DMS 273 (cell line): Measurements from ENCODE around the gene RGMB.
"Not testable (repeated sequence)": the region's sequence is repeated elsewhere in the genome, so short reads cannot be mapped to it uniquely, and the experiment has no call there.

Source experiments
- DNase-seq: peaks from one replicate; lab custom pipeline; 2025; ENCODE audit not compliant: unreplicated experiment; lab: John Stamatoyannopoulos, UW

Gene RGMB, protein sequence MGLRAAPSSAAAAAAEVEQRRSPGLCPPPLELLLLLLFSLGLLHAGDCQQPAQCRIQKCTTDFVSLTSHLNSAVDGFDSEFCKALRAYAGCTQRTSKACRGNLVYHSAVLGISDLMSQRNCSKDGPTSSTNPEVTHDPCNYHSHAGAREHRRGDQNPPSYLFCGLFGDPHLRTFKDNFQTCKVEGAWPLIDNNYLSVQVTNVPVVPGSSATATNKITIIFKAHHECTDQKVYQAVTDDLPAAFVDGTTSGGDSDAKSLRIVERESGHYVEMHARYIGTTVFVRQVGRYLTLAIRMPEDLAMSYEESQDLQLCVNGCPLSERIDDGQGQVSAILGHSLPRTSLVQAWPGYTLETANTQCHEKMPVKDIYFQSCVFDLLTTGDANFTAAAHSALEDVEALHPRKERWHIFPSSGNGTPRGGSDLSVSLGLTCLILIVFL

DNA sequence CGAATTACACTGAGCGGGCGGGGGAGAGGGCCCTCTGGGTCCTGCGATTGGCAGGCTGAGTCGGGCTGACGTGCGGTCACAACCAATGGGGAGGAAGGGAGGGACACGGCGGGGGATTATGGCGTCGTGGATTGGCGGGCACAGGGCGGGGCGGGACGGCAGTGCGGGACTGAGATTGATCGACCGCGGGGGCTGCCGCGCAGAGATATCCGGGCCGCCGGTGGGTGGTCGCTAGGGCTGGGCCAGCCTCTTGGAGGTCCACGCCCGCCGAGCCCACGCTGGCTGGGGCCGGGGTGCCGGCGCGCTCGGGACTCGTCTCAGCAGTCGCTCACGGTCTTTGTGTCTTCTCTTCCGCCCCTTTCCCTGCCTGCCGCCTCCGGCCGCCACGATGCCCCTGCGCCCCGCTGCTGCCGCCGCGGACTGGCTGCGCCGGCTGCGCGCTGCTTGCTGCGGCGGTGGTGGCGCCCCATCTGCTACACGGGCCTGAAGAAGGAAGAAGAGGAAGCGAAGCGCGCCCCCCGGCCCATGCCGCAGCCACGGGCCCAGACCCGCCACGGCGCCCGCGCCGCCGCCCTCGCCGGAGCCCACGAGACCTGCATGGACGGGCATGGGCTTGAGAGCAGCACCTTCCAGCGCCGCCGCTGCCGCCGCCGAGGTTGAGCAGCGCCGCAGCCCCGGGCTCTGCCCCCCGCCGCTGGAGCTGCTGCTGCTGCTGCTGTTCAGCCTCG is at the start of gene RGMB:
Gene RGMB, plus strand, starts transcription at position 200 of the 728 bp plus-strand sequence. Its CDS starts 408 bp downstream, at position 608.
- DNase-seq, result peak; percentile 99

DNA sequence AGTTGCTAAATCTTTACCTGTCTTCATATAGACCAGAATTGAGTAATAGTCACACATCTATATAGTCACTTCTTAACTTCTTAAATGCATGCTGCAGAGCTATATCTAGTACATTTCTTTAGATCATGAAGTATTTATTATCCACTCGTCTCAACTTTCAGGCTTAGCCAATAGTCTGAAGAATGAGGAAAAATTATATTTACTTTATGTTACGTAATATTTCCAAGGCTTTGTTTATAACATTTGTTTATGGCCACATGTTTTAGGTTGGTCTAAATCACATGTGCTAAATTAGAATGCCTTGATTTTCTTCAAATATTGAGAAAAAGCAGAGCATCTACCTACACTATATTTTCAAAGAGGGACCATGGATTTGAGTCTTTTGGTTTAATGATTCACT is 47.2 kb upstream of the RGMB start:
- no peak for DNase-seq

DNA sequence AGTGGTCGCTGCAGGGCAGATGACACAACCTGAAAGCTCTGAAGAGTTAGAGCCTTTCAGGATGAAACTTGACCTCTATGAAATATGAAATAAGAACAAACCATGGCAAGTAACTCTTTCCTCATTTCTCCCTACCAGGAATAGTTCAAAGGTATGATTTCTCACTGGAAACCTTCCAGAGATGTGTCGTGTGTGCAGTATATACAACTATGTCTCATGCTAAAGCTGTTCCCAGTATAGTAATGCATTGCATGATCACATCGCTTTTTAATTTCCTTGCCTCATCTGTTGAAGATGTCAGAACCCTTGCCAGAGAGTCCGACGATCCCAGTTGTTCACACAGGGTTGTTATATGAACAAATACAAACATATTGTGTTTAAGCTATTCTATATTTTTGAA is 45.8 kb upstream of the RGMB start:
- DNase-seq, result no peak

DNA sequence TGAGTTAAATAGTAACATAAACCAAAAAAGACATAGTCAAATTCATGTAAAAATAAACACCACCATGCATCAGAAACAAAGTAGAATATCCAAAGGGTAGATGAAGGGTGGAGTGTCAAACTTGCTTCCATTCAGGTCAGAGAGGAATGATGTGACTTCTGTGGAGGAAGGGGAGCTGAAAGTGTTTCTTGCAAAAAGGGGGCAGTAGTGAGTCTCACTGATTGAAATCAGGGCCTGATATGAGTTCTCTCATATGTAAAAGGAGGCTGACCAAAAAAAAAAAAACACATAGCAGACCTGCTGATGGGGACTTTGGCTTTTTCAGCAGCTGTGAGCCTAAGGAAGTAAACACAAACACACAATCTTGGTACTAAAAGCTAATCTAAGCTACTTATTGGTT is 38.8 kb upstream of the RGMB start:
- DNase-seq, result peak; percentile 2

DNA sequence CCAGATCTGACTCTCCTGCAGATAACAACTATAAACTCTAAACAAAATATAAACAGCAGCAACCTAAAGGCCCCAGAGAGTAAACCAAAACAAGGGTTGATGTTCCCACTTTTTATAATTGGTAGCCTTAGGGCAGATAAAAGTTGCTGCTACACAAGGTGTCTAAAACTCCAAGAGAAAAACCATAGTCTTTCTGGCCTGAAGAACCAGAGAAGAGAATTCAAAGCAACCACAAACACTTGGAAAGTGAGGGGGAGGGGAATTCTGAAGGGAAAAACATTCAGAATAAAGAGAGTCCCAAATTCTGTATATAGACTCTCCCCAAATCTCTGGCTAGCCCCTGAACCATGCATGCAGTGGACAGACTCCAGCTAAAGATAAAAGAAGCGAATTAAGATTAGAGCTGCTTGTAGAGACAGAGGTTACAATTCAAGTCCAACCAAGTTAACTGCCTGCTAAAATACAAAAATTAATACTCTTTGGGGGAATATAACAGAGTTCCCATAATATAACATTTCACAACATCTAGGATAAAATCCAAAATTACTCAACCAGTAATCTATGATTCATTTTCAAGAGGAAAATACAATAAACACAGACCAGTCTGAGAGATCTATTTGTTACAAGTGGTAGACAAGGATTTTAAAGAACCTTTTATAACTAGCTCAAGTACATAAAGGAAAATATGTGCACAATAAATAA is 37.5 kb upstream of the RGMB start:
- DNase-seq, result no peak

DNA sequence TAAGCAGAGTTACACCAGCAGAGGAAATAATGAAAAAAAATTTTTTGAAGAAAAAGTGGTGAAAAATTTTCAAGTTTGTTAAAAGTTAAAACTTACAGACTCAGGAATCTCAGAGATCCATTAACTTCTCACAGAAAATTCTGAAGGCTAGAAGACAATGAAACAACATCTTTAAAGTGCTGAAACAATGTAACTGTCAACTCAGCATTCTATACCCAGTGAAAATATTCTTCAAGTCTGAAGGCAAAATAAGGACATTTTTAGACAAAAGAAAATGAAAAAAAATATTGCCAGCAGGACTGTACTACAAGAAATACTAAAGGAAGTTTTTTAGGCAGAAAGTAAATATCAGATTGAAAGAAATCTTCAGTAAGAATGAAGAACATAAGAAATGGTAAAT is 36.7 kb upstream of the RGMB start:
- DNase-seq, result no peak

DNA sequence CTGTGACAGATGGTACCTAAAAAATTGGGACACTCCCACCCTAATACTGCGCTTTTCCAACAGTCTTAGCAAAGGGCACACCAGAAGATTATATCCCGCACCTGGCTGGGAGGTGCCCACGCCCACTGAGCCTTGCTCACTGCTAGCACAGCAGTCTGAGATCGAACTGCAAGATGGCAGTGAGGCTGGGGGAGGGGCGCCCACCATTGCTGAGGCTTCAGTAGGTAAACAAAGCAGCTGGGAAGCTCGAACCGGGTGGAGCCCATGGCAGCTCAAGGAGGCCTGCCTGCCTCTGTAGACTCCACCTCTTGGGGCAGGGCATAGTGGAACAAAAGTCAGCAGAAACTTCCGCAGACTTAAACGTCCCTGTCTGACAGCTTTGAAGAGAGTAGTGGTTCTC is 36.0 kb upstream of the RGMB start:
- not testable (repeated sequence) for DNase-seq

DNA sequence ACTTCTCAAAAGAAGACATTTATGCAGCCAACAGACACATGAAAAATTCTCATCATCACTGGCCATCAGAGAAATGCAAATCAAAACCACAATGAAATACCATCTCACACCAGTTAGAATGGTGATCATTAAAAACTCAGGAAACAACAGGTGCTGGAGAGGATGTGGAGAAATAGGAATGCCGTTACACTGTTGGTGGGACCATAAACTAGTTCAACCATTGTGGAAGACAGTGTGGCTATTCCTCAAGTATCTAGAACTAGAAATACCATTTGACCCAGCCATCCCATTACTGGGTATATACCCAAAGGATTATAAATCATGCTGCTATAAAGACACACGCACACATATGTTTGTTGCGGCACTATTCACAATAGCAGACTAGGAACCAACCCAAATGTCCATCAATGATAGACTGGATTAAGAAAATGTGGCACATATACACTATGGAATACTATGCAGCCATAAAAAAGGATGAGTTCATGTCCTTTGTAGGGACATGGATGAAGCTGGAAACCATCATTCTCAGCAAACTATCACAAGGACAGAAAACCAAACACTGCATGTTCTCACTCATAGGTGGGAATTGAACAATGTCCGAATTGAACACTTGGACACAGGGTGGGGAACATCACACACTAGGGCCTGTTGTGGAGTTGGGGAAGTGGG is 34.8 kb upstream of the RGMB start:
- DNase-seq, result not testable (repeated sequence)

DNA sequence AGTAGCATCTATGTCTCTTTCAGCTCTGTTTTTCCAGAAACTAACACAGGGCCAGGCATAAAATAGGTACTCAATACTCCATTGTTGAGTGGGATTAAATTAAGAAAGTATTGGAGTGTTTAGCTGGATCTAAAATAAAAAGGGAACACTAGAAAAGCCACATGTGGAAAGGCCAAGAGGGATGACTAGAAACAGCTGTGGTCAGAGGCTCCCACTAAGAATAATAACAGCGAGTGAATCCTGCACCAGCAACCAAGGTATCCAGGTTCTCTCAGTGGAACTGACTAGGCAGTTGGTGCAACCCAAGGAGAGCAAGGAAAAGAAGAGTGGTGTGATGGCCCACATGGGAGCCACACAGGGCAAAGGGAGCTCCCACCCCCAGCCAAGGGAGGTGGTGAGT is 31.5 kb upstream of the RGMB start:
- DNase-seq, result no peak

DNA sequence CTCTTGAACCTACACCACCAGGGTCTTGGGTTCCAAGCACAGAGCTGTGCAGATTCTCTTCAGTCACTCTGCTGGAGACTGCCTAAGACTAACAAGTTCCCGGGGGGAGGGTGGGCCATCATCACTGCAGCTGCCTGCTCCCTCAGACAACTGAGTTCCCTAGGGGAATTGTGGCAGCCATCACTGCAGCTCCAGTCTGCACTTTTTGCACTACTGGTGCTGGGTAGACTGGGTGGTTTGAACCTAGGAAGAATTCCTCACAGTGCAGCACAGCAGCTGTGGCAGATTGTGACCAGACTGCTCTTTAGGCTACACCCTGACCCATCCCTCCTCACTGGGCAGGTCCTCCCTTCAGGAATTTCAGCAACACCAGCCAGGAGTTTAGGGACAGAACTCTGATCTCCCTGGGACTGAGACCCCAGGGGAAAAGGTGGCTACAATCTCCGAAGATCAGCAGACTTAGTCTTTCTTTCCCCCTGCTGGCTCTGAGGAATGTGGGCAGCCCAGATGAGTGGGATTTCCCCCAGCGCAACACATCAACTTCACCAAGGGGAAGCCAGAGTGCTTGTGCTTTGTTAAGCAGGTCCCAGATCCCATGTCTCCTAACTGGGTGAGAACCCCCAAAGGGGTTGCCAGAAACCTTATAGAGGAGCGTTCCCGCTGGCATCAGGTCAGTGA is 30.9 kb upstream of the RGMB start:
- DNase-seq, result no peak

DNA sequence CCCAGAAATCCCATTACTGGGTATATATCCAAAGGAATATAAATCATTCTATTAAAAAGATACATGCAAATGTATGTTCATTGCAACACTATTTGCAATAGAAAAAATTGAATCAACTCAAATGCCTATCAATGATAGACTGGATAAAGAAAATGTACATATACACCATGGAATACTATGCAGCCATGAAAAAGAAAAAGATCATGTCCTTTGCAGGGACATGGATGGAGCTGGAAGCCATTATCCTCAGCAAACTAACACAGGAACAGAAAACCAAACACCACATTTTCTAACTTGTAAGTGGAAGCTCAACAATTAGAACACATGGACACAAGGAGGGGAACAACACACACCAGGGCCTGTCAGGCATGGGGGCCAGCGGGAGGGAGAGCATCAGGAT is 25.2 kb upstream of the RGMB start:
- DNase-seq, result not testable (repeated sequence)

DNA sequence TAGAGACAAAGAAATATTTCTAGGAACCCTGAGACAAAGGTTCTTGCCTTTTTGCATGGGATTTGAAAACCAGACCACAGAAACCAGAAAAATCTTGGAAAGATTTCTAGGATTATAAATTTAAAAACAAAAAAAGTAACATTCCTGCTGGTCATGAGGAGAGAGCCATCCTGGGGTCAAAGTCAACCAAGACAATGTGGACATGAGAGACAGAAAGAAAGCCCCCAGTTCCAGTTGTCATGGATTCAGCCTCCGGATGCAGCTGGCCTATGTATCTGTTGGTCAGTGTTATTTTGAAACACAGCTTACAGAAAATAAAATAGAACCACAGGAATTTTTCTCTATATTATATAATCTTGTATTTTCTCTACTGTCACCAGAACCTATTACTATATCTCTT is 24.4 kb upstream of the RGMB start:
- DNase-seq, result no peak

DNA sequence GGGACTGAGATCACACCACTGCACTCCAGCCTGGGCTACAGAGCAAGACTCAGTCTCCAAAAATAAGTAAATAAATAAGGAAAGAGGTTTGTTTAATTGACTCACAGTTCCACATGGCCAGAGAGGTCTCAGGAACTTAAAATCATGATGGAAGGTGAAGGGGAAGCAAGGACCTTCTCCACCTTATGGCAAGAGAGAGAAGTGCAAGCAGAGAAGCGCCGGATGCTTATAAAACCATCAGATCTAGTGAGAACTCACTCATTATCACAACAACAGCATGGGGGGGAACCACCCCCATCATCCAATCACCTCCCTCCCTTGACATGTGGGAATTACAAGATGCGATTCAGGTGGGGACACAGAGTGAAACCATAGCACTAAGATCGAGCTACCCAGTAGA is 22.8 kb upstream of the RGMB start:
- DNase-seq, result peak; percentile 47

DNA sequence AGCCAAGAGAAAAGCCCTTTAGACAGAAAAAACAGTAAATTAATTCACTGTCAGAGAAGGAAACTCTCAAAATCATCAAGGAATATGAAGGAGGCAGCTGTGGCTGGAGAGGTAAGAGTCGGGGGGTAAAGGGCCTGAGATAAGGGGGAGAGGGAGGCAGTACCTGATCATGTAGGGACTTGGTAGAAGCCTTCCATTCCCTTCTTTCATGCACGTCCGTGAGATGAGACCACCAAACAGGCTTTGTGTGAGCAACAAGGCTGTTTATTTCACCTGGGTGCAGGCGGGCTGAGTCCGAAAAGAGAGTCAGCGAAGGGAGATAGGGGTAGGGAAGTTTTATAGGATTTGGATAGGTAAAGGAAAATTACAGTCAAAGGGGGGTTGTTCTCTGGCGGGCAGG is 21.1 kb upstream of the RGMB start:
- DNase-seq, result not testable (repeated sequence)

DNA sequence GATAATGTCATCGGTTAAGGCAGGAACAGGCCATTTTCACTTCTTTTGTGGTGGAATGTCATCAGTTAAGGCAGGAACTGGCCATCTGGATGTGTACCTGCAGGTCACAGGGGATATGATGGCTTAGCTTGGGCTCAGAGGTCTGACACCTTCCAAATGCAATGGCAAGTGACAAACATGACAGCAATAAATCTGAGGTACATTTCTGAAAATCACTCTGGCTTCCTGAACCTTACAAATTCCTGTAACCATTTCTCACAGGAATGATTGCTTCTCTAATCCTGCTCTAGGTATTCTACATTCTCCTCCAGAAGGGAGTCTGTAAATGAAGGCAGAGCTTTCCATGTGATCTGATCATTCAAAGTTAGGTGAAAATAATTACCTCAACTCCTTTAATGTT is 20.7 kb upstream of the RGMB start:
- DNase-seq, result not testable (repeated sequence)

DNA sequence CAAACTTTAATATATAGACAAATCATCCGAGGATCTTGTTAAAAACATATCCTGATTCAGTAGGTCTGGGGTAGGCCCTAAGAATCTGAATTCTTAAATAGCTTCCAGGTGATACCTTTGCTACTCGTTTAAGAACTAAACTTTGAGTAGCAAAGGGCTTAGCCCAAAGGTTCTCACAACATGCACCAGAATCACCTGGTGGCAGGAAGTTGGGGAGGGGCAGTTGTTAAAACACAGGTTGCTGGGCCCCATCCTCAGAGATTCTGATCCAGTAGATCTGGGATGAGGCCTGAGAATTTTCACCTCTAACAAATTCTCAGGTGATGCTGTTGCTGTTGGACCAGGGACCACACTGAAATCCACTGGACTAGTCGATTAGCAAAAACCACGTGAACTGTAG is 20.0 kb upstream of the RGMB start:
- DNase-seq, result no peak

DNA sequence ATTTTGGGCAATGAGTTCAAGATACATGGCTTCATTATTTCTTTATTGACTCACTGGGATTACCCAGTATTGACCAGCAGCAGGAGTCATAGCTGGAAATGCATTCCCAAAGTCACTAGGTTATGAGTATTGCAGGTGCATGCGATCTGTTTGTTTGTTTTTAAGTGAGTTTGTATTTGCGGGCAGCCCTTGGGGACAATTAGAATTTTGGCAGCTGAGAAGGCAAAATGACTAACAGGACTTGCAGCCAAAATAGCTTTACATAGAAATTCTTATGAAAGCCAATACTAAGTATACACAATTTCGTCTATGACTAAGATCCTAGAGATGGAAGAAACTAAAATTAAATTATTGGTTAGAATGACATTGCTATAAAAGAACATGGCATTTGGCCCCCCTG is 18.1 kb upstream of the RGMB start:
- DNase-seq, result no peak

DNA sequence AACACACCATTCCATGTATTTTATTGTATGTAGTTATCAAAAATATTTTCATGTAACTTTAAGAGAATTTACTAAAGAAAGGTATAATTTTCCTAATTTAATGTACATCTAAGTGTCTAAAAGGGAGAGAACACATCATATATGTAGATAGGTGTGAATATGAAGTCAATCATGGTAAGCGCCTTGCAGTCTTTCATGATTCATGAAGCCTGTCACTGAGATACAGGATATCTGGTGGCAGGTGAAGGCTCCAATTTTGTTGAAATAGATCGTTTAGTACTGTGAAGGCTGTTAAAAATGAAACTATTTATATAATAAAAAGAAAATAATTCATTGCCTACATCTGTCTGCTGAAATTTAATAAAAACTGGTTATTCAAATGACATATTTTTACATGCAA is 15.5 kb upstream of the RGMB start:
- DNase-seq, result no peak

DNA sequence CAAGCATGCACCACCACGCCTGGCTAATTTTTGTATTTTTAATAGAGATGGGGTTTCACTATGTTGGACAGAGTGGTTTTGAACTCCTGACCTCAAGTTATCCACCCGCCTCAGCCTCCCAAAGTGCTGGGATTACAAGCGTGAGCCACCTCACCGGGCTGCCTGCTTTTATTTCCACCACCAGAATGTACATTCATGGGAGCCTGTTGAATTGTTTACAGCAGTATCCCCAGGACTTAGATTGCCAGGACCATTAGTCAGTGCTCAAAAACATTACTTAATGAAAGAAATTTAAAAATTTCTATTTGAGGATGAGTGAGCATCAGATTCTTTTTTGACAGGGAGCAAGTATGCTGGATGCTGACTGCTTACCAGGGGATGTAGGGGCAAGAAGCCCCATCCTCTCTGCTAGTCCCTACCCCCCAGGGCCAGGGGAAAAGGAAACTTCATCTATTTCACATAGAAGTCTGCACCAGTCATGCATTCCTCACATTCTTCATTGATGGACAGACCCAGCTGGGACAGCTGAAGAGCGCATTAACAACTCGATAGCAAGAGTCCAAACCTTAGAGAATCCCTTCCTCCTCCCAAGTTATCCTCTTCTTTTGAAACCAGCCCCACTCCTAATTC is 10.3 kb upstream of the RGMB start:
- no peak for DNase-seq

DNA sequence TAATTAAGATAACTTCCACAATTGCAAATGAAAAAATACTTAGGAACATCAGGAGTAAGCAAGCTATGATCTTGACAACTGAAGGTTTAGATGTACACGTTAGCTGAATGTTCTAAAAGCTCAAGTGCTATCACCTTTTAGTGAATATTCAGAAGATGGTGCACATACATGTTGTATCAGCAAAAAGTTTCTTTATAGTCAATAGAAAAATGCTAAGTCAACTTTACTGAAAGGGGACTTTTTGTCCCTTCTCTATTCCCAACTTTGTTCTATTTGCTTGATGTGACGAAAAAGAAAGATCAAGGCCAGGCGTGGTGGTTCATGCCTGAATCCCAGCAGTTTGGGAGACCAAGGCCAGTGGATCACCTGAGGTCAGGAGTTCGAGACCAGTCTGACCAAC is 7.6 kb upstream of the RGMB start:
- no peak for DNase-seq
